GM18519 (cell line): ENCODE data around the gene ATP5F1D.

Experiments used
- ATAC-seq: cut with Tn5 transposase; IDR thresholded peaks from one replicate; pipeline ENCODE4 v1.9.1; 2021; ENCODE audit warnings: mild to moderate bottlenecking, moderate library complexity; ENCODE audit not compliant: unreplicated experiment, low FRiP score

The ATP5F1D gene

GRCh38 chr19:1256646-1257474, 15.3 kb downstream of the ATP5F1D start:
- ATAC-seq, result no peak

DNA sequence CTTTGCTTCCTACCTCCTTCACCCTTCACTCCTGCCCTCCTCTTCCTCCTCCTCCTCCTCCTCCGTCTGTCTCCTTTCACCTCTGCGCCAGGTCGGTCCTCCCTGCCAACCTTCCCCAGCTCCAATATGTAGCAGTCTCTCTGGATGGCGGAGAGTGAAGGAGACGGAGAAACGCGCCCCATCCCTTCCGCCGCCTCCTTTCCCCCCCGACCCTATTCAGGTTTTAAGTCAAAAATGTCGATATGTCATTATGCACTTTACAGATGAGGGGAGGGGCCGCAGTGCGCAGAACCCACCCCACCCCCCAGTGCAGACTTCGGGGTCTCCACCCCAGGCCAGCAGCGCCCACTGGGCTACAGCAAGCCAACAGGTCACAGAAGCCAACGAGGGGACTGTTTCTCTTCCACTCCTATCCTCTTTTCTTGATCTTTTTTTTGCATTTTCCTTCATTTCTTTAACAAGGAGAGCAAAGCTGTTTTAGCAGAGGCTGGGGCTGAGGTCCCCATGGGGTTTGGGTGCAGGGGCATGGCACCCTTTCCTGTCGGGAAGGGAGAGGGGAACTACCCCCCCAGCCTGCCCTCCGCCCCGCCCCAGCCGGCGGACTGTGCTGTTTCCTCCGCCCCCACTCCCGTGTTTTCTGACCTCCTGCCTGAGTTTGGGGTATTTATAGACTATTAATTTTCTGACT, 16.1 kb downstream of the ATP5F1D start:
- ATAC-seq, result no peak

DNA sequence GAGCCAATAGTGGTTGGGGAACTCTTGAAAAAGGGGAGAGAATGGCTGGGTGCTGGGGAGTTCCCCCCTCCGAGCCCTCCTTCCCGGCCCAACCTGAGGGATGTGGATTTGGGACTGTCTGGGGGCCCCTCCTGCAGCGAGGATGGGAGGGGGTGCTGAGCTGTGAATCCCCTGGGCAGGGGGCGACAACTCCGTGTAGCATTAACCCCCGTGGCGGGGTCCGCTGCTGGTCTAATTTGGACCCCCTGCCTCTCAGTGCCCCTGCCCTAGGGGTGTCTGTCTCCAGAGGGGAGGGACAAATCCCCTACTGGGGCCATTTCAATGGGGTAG, 16.6 kb downstream of the ATP5F1D start:
- ATAC-seq, result no peak

GRCh38 chr19:1258707-1259205, 17.2 kb downstream of the ATP5F1D start:
- ATAC-seq, result no peak

- no peak for ATAC-seq
Measured at GRCh38 chr19:1259206-1259875, 17.8 kb downstream of the ATP5F1D start.

- no peak for ATAC-seq
Measured at GRCh38 chr19:1259876-1260748, 18.6 kb downstream of the ATP5F1D start.

GRCh38 chr19:1260749-1261537, 19.4 kb downstream of the ATP5F1D start:
- ATAC-seq, result peak; percentile 41

- no peak for ATAC-seq
Measured at GRCh38 chr19:1261538-1261797, 19.9 kb downstream of the ATP5F1D start.

DNA sequence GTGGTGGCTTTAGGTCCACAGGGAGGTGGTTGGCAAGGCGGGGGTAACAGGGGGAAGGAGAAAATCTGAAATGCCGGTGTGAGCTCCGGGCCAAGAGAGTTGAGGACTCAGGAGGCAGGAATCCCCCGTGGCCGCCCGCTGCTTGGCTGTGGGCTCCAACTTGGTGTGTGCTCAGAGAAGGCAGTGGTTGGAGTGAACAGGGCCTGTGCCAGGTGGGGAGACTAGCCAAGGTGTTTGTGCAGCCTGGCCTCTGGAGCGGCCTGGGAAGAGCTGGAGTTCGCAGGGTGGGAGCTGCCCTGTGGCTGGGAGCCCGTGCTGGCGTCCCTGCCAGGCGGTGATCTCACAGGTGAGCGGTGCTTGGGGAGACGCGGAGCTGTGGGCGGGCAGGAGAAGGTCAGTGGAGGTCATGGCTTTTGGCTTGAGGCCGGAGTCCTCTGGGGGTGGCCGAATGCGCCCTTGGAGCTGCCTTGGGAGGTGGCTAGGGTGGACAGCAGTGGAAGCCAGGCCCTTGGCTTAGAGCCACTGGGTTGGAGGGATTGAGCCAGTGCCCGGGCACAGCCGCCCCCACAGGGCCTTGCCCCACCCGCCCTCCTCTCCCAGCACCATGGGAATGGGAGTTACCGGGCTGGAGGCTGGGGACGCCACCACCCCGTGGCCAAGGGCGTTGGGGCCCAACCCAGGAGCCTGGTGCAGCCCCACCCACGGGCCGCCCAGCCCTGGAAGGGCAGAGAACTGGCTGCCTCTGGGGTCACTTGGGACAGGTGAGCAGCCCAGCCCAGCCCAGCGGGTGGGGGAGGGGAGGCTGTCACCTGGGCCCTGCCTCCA, 20.5 kb downstream of the ATP5F1D start:
- no peak for ATAC-seq

DNA sequence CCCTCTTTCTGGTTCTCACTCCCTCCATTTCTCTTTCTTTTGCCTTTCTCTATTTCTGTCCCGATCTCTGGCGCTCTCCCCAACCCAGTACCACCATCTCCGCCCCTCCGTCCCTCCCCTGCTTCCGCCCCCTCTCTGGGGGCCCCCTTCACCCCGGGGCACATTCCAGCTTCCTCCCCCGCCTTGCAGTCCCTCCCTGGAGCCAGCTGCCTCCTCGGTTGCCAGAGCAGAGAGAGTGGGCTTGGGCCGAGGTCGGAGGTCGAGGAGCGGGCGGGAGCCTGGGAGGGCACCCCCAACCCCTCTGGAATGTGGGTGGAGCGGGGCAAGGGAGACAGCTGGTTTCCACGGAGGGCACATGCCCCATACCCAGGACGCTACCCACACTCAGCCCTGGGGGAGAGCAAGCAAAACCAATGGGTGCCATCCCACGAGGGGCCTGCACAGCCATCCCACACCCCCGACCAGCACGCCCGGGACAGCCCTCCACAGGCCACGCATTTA, 21.1 kb downstream of the ATP5F1D start:
- no peak for ATAC-seq

- ATAC-seq, result no peak
Measured at GRCh38 chr19:1263188-1263587, 21.6 kb downstream of the ATP5F1D start.

DNA sequence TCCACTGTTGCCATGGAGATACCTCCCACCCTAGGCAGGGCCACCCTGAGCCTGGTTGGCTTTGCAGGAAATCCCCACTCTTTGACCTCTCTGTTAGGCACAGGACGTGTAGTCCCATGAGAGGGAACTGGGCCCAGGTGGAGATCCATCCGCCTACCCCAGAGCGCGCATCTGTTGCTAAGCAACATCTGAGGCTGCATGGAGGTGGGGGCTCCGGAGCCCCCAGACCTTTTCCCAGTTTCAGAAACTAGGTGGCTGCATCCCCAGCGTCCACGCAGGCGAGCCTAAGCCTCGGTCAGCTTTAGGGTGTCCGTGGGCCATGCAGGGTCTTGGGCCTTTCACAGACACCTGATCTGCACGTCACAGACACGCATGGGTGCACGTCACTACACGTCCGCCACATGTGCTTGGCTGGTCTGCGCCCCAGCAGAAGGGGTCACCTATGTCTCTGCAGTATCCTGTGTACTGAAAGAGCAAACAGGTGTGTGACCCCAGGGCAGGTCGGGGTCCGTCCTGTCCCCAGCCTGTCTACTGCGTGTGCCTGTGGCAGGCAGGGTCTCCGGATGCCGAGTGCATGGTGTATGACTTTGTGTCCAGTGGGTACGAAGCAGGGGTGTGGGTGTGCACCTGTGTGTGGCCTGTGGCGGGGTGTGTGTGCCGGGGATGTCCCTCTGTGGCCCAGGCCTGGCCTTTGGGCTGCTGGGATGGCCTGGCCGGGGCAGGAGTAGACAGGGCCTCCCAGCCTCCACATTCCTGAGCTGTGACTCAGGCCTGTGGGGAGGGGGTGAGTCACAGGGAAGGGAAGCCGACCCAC, 23.5 kb downstream of the ATP5F1D start:
- ATAC-seq, result no peak

- ATAC-seq, result no peak
Measured at GRCh38 chr19:1265615-1266128, 24.1 kb downstream of the ATP5F1D start.

DNA sequence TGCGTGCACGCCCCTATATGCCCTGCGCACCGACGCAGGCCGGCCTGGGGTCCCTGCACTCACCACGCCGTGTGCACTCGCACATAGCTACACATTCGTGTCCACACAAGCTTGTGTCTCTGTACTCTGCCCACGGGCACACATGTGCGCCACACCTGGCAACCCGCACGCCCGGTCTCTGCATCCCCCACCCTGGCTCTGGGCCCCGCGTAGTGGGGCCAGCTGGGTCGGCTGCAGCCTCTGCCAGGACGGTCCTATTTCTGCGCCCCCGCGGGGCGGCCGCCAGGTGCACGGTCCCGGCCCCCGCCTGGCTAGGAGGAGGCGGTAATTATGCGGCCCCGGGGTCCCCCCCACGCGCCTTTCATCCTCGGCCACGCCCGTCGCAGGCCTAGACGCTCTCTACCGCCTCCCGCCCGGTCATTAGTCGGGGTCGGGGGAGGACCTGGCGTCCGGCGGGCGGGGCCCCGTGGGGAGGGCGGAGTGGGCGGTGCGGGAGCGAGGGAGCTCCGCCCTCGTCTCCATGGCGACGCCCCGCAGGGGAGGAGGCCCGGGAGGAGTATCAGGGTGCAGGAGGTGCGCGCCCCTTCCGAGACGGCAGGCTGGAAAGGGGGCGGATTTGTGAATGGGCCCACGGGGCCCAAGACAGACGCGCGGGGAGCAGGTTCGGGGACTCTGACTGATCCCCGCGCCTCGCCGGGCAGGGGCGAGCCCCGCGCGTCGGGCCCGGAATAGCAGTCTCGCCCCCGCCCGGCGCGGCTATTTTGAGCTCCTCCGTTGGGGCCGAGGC, 24.8 kb downstream of the ATP5F1D start:
- no peak for ATAC-seq

- no peak for ATAC-seq
Measured at GRCh38 chr19:1266916-1267476, 25.4 kb downstream of the ATP5F1D start.

GRCh38 chr19:1267477-1268225, 26.1 kb downstream of the ATP5F1D start:
- ATAC-seq, result no peak
